ENCODE results near the gene CDX1. TPM values are rescaled to one million over a fixed set of nuclear protein-coding genes. Genes with fewer than 3 reads are reported as not detected.

CDX1 gene
- polyA plus RNA-seq, 3 donors = not detected

DNA sequence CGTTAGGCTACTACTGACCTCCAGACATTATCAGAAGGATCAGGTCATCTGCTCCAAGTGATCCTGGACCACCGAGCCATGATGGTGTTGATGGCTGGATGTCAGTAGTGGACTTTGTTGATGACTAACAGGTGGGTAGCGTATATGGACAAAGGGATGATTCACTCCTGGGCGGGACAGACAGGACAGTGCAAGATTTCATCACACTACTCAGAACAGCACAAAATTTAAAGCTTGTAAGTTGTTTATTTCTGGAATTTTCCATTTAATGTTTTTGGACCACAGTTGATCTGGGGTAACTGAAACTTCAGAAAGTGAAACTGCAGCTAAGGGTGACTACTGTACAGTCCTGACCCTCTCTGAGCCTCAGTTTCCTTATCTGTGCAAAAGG is 23.6 kb upstream of the CDX1 start:
- H3K4me1 ChIP-seq (ENCODE audit: control insufficient read depth in 1 of 2, insufficient read depth in 2 of 2, low read length in 2 of 2) = peaks cover 41 to 42% of the 10 kb centered on the region in 2 donors
- peaks cover 0 to 7% (median 1%) of the 10 kb centered on the region in 3 donors for H3K27me3 Mint-ChIP-seq (ENCODE audit: low read depth in 3 of 3)
- peak; percentile 91 to 98 (median 96) for DNase-seq
- no peaks in the 10 kb centered on the region for H3K79me2 ChIP-seq (ENCODE audit: insufficient read depth, low read length)
- no peaks in the 10 kb centered on the region for H3K27me3 ChIP-seq (ENCODE audit: control insufficient read depth in 2 of 2, insufficient read depth in 2 of 2, low read length in 2 of 2)
- no peaks in the 10 kb centered on the region for H3K9me3 ChIP-seq (replicated peaks in 1 of 2; ENCODE audit: control insufficient read depth in 1 of 2, insufficient read depth in 1 of 2, low read length in 2 of 2)
- H2AFZ ChIP-seq (ENCODE audit: insufficient read depth, low read depth, low read length, poor library complexity, severe bottlenecking) = peak overlapping the region; percentile 11
- no peaks in the 10 kb centered on the region for H4K20me1 ChIP-seq (ENCODE audit: insufficient read depth, low read length)
- TF ChIP-seq CTCF (IDR thresholded peaks at IDR 0.05) = no peak
- peak overlapping the region; percentile 25 for H3K4me2 ChIP-seq (replicated peaks; ENCODE audit: extremely low read depth, low read length, poor library complexity, severe bottlenecking)
- H3K4me3 Mint-ChIP-seq = peak overlapping the region in 1 of 2 donors; percentile 87
- no peaks in the 10 kb centered on the region for H3K36me3 ChIP-seq (replicated peaks in 1 of 2; ENCODE audit: control insufficient read depth in 1 of 2, insufficient read depth in 2 of 2, low read length in 2 of 2)
- peak overlapping the region; percentile 83 to 93 for H3K27ac ChIP-seq (ENCODE audit: low read depth in 1 of 2, low read length in 2 of 2)
- intact Hi-C loops (cut with micrococcal nuclease) = no loop called here
- peak overlapping the region in 1 of 3 experiments; percentile 8 for H3K4me3 ChIP-seq (replicated peaks in 1 of 3; ENCODE audit: low read depth in 2 of 3, low read length in 3 of 3)
- WGBS (ENCODE audit: insufficient coverage) = no CpG with 5 or more reads among the region's 4 CpGs
- peaks cover 40% of the 10 kb centered on the region for H3K4me1 Mint-ChIP-seq
- H3K27ac Mint-ChIP-seq = peak overlapping the region; percentile 96 to 99 (median 97)
- peaks cover 2 to 3% of the 10 kb centered on the region in 2 donors for H3K36me3 Mint-ChIP-seq
- no peaks in the 10 kb centered on the region for H3K9me3 Mint-ChIP-seq
- peak overlapping the region; percentile 55 for H3K9ac ChIP-seq (ENCODE audit: insufficient read depth, low read length, poor library complexity, severe bottlenecking)

- H4K20me1 ChIP-seq (ENCODE audit: insufficient read depth, low read length) = no peaks in the 10 kb centered on the region
- Mint-ChIP-seq H3K36me3 (peaks cover 2 to 3% of the 10 kb centered on the region in 2 donors), H3K4me3 (peak overlapping the region; percentile 31 to 87), H3K9me3 (no peaks in the 10 kb centered on the region), H3K27me3 (ENCODE audit: low read depth in 3 of 3) (peaks cover 0 to 5% (median 1%) of the 10 kb centered on the region in 3 donors), H3K27ac (peak overlapping the region; percentile 96 to 99 (median 97)), H3K4me1 (peaks cover 40% of the 10 kb centered on the region)
- intact Hi-C loops (cut with micrococcal nuclease) = no loop called here
- TF ChIP-seq CTCF (IDR thresholded peaks at IDR 0.05) = no peak
- H3K79me2 ChIP-seq (ENCODE audit: insufficient read depth, low read length) = no peaks in the 10 kb centered on the region
- H2AFZ ChIP-seq (ENCODE audit: insufficient read depth, low read depth, low read length, poor library complexity, severe bottlenecking) = peak overlapping the region; percentile 11
- 92% methylated on average over 16 of the region's 20 CpGs for WGBS (ENCODE audit: insufficient coverage)
- peak overlapping the region in 1 of 3 experiments; percentile 8 for H3K4me3 ChIP-seq (replicated peaks in 1 of 3; ENCODE audit: low read depth in 2 of 3, low read length in 3 of 3)
- peak overlapping the region; percentile 83 to 93 for H3K27ac ChIP-seq (ENCODE audit: low read depth in 1 of 2, low read length in 2 of 2)
- no peaks in the 10 kb centered on the region for H3K36me3 ChIP-seq (replicated peaks in 1 of 2; ENCODE audit: control insufficient read depth in 1 of 2, insufficient read depth in 2 of 2, low read length in 2 of 2)
- DNase-seq = no peak
- H3K9ac ChIP-seq (ENCODE audit: insufficient read depth, low read length, poor library complexity, severe bottlenecking) = peak overlapping the region; percentile 55
- H3K4me1 ChIP-seq (ENCODE audit: control insufficient read depth in 1 of 2, insufficient read depth in 2 of 2, low read length in 2 of 2) = peaks cover 41 to 42% of the 10 kb centered on the region in 2 donors
- peak overlapping the region; percentile 25 for H3K4me2 ChIP-seq (replicated peaks; ENCODE audit: extremely low read depth, low read length, poor library complexity, severe bottlenecking)
- H3K9me3 ChIP-seq (replicated peaks in 1 of 2; ENCODE audit: control insufficient read depth in 1 of 2, insufficient read depth in 1 of 2, low read length in 2 of 2) = no peaks in the 10 kb centered on the region
- H3K27me3 ChIP-seq (ENCODE audit: control insufficient read depth in 2 of 2, insufficient read depth in 2 of 2, low read length in 2 of 2) = no peaks in the 10 kb centered on the region
Observed at GRCh38 chr5:150143350-150144245, 23.0 kb upstream of the CDX1 start.
